Panc1 (cell line): ENCODE data around the gene ZNF385C. TPM values are rescaled to one million over a fixed set of nuclear protein-coding genes. Genes with fewer than 3 reads are reported as not detected.

ENCODE experiments used
- ATAC-seq: fragments of 200-7000 bp; cut with Tn5 transposase; 2 replicates; pipeline ENCODE4 v1.9.1; 2020; ENCODE audit warnings: mild to moderate bottlenecking, moderate library complexity
- BruUV-seq: library from RNA; stranded (reverse); fragments of 400-500 nt; replicated peaks from 2 replicates; lab custom pipeline; 2021; lab: Mats Ljungman, UMichigan
- CTCF ChIA-PET: fragments of 300-600 bp; sonication (Branson Sonifier 250); formaldehyde crosslinking; loops from one replicate; lab custom pipeline; 2022; ENCODE audit warnings: antibody characterized with exemption; lab: Charles Lee
- POLR2A ChIA-PET: fragments of 300-600 bp; sonication (Branson Sonifier 250); formaldehyde crosslinking; loops from one replicate; lab custom pipeline; 2022; ENCODE audit warnings: antibody characterized with exemption; lab: Charles Lee
- DNase-seq: peaks from one replicate; pipeline ENCODE4 v3.0.0-alpha.2; 2010; ENCODE audit warnings: low read depth, low spot score
- H3K27ac ChIP-seq: 2 replicates; pipeline ENCODE4 v1.5.1; 2011; ENCODE audit warnings: mild to moderate bottlenecking, low read length, inconsistent platforms
- H3K27me3 ChIP-seq: fragments of 200-500 bp; sonication (Bioruptor generic); 2 replicates; pipeline ENCODE4 v1.6.0; 2014; ENCODE audit warnings: low read length, inconsistent platforms; ENCODE audit not compliant: control insufficient read depth, insufficient read depth
- H3K36me3 ChIP-seq: fragments of 200-500 bp; sonication (Bioruptor generic); 2 replicates; pipeline ENCODE4 v1.5.1; 2014; ENCODE audit warnings: inconsistent platforms, mild to moderate bottlenecking, low read length, moderate library complexity; ENCODE audit not compliant: control insufficient read depth, insufficient read depth
- H3K4me1 ChIP-seq: 2 replicates; pipeline ENCODE4 v1.5.1; 2011; ENCODE audit warnings: inconsistent platforms, mild to moderate bottlenecking, low read length, moderate library complexity; ENCODE audit not compliant: control insufficient read depth, insufficient read depth
- H3K4me3 ChIP-seq, 2 experiments: 2 replicates each; pipeline ENCODE4 v1.5.1; 2011 to 2012; ENCODE audit warnings: low read depth in 2 of 2, low read length in 2 of 2, mild to moderate bottlenecking in 2 of 2, inconsistent platforms in 1 of 2, moderate library complexity in 1 of 2
- H3K9me3 ChIP-seq: fragments of 200-500 bp; sonication (Bioruptor generic); 2 replicates; pipeline ENCODE4 v1.5.1; 2014; ENCODE audit warnings: low read depth, mild to moderate bottlenecking, inconsistent platforms, low read length, moderate library complexity; ENCODE audit not compliant: control insufficient read depth, insufficient read depth
- CTCF ChIP-seq: fragments of 450-650 bp; IDR thresholded peaks from 2 replicates; pipeline ENCODE4 v1.5.1; 2017; ENCODE audit warnings: mild to moderate bottlenecking
- POLR2AphosphoS5 ChIP-seq: IDR thresholded peaks from 2 replicates; pipeline ENCODE4 v1.6.1; 2012; ENCODE audit warnings: mild to moderate bottlenecking, low read depth, low read length, moderate library complexity
- REST ChIP-seq, 2 experiments: IDR thresholded peaks; 2 replicates each; pipeline ENCODE4 v1.6.1; 2011 to 2012; ENCODE audit warnings: low read depth in 2 of 2, control low read depth in 1 of 2, low read length in 1 of 2, mild to moderate bottlenecking in 1 of 2, moderate library complexity in 1 of 2; ENCODE audit not compliant: insufficient read depth in 1 of 2
- SIN3A ChIP-seq: IDR thresholded peaks from 2 replicates; pipeline ENCODE4 v1.6.1; 2012; ENCODE audit warnings: low read depth, mild to moderate bottlenecking, low read length, moderate library complexity, borderline replicate concordance; ENCODE audit not compliant: insufficient read depth
- TCF7L2 ChIP-seq: IDR thresholded peaks from 2 replicates; pipeline ENCODE4 v1.6.1; 2011; ENCODE audit warnings: mild to moderate bottlenecking, low read depth, low read length, inconsistent platforms
- in situ Hi-C: cut with HindIII; loops from 2 replicates; pipeline ENCODE4 v1.10.0; 2016; ENCODE audit warnings: low sequenced_read_pairs, low pct_unique_long_range_greater_than_20kb
- intact Hi-C: fragments of 100-400 bp; cut with micrococcal nuclease; formaldehyde crosslinking; loops from one replicate; pipeline ENCODE4 v1.10.0; 2022; ENCODE audit not compliant: unreplicated experiment
- total RNA-seq: library from RNA; stranded (reverse); gene quantifications from one replicate; pipeline ENCODE4 v1.2.1, GENCODE V29; 2021; ENCODE audit not compliant: unreplicated experiment

ZNF385C gene
- total RNA-seq, 1 experiment from 2014 or later: 0.21 TPM

- H3K27ac ChIP-seq: no peak overlapping the region
- no peaks in the 10 kb centered on the region for H3K9me3 ChIP-seq
- BruUV-seq: no TSS peak
- no peaks in the 10 kb centered on the region for H3K27me3 ChIP-seq
- in situ Hi-C loops: no loop called here
- ATAC-seq: no peak
- no peak overlapping the region for H3K4me3 ChIP-seq
- ChIA-PET POLR2A (no interaction called here), CTCF (interaction anchor here (0.8 kb wide), 1 partner anchor 31 kb away, joined by 3 read pairs; no protein-coding TSS in a partner anchor)
- TF ChIP-seq REST (IDR thresholded peaks at IDR 0.05; ENCODE audit: insufficient read depth in 1 of 2, low read depth in 2 of 2, low read length in 1 of 2) (no peak), POLR2AphosphoS5 (no peak)
- no peak for DNase-seq
- H3K4me1 ChIP-seq: no peaks in the 10 kb centered on the region
- intact Hi-C loops: no loop called here
- no peaks in the 10 kb centered on the region for H3K36me3 ChIP-seq
Measured at GRCh38 chr17:42098730-42099399, 592 bp upstream of the ZNF385C start.

- no peaks in the 10 kb centered on the region for H3K36me3 ChIP-seq
- in situ Hi-C loops: no loop called here
- TF ChIP-seq SIN3A: no peak
- no peak for TF ChIP-seq CTCF
- no peak for TF ChIP-seq POLR2AphosphoS5
- TF ChIP-seq TCF7L2: no peak
- intact Hi-C loops: no loop called here
- no peaks in the 10 kb centered on the region for H3K9me3 ChIP-seq
- H3K27me3 ChIP-seq: no peaks in the 10 kb centered on the region
- POLR2A ChIA-PET: no interaction called here
- no peak for DNase-seq
- ATAC-seq: no peak
- H3K4me1 ChIP-seq: no peaks in the 10 kb centered on the region
- no peak overlapping the region for H3K27ac ChIP-seq
- H3K4me3 ChIP-seq: no peak overlapping the region
- no TSS peak for BruUV-seq
- CTCF ChIA-PET: interaction anchor here (0.5 kb wide), 1 partner anchor 10 kb away, joined by 3 read pairs; no protein-coding TSS in a partner anchor
Measured at GRCh38 chr17:42096360-42097111, 1.7 kb downstream of the ZNF385C start.
